ENCODE data around the gene PAFAH1B1.
"Not testable (repeated sequence)": the region's sequence is repeated elsewhere in the genome, so short reads cannot be mapped to it uniquely, and the experiment has no call there.

The PAFAH1B1 gene

GRCh38 chr17:2594722-2595599 is 1.5 kb downstream of the PAFAH1B1 start:
- DNase-seq (ENCODE audit: low spot score): no peak

GRCh38 chr17:2595716-2596115 is 2.3 kb downstream of the PAFAH1B1 start:
- no peak for DNase-seq (ENCODE audit: low spot score)

DNA sequence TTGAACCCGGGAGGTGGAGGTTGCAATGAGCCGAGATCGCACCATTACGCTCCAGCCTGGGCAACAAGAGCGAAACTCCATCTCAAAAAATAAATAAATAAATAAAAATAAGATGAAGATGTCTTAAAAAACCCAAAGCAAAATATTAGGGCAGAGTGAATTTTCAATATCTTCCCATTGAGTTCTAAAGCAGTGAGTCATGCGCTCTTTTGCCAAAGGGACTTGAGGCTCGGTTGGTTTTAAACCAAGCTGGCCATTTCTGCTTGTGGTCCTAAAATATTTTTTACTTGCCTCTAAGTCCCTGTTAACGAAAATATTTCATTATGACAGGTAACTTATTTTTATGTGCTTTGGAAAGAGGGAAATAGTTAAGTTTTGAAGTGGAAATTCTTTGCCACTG is 4.7 kb downstream of the PAFAH1B1 start:
- no peak for DNase-seq (ENCODE audit: low spot score)

DNA sequence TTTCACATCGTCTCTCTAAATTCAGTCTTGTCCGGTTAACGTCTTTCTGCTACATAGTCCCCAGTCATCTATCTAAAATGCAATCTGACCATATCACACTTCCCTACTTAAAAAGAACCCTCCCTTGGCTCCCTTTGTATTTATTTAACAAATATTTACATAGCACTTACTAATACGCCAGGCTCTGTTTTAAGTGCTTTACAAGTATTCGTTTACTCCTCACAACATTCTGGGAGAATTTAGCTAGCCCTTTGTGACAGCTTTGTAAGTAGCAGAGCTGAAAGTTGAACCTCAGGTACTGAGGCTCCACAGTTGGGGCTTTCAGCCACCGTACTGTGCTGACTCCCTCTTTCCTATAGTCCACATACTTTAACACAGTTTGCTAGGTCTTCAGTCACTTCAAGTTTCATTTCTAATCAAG is 9.2 kb downstream of the PAFAH1B1 start:
- no peak for DNase-seq (ENCODE audit: low spot score)

GRCh38 chr17:2608350-2608913 is 15.0 kb downstream of the PAFAH1B1 start:
- no peak for DNase-seq (ENCODE audit: low spot score)

DNA sequence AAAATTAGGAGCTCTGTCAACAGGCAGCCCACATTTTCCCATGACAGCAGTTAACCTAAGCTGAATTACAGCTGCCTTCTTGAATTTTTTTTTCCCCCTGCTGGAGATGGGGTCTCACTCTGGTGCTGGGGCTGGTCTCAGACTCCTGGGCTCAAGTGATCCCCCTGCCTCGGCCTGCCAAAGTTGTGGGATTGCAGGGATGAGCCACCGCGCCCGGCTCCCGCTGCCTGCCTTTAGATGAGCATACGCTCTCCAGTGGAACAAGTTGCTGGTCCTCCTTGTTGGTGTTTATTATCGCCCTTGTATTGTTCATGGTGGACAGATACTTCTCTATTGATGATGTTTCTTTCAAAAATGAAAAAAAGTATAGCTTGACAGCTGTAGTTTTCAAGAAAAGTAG is 15.6 kb downstream of the PAFAH1B1 start:
- no peak for DNase-seq (ENCODE audit: low spot score)

- no peak for DNase-seq (ENCODE audit: low spot score)
These were observed 17.0 kb downstream of the PAFAH1B1 start for GRCh38 chr17:2610195-2611175.

DNA sequence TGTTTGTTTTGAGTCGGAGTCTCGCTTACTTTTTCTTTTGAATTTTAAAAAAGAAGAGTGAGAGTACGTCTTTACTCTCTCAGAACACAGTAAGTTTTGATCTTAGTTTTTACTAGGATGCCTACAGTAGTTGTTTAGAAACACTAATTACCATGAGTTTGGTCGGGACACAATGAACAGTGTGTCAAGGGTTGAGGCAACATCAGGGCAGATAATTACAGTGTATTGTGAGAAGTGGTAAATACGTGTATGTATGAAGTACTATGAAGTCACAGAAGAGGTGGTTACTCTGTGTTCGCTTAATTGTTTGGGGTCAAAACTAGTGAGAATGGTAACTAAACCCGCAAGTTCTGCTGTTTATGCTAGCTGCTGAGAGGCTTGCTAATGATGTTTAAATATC is 18.2 kb downstream of the PAFAH1B1 start:
- DNase-seq (ENCODE audit: low spot score): no peak

GRCh38 chr17:2612630-2613029 is 19.2 kb downstream of the PAFAH1B1 start:
- DNase-seq (ENCODE audit: low spot score): no peak

DNA sequence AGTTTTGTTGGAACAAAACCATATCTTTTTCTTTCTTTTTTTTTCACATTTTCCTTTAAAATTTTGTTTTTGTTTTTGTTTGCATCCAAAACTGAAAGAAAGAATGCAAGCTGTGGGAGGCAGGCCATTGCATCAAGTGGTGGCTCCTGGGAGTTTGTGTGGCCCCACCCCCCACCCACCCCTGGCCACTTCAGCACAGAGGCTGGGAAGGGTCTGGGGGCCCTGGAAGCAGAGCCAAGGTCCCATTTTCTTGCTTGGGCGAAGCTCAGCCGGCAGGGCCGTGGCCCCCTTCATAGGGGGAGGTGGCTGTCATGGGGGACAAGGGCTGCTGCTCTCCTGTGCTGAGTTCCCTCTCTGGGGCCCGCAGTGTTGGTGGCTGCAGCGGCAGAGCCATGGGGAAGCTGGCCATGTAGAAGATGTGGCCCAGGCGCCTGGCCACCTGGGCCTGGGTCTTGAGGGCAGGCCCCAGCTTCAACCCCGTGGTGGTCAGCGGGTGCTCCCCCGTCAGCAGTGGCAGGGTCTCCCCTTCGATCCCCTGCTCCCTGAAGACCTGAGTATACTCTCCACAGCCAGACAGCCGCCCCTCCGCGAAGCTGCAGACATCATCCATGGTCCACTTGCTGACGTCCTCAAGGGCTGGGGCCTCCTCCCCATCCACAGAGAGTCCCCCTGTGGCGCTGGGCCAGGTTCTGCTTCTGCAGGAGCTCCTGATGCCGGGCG is 19.8 kb downstream of the PAFAH1B1 start:
- no peak for DNase-seq (ENCODE audit: low spot score)

DNA sequence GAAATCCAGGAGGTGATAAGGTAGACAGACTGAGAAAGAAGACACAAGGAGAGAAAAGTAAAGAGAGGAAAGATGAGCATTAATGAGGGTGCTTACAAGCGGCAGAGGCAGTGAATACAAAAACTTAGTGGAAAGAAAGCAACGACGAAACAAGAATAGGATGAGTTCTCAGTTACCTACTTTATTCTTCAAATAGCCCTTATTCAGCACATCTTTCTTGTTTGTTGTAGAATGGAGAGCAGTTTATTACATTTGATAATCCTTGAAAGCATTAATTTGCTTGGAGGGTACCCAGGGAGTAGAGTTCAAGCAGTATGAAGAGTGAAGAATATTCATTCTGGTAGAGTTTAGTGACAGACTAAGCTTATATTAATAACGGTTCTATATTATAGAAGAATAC is 22.4 kb downstream of the PAFAH1B1 start:
- DNase-seq (ENCODE audit: low spot score): no peak

GRCh38 chr17:2621241-2621640 is 27.8 kb downstream of the PAFAH1B1 start:
- DNase-seq (ENCODE audit: low spot score): no peak

DNA sequence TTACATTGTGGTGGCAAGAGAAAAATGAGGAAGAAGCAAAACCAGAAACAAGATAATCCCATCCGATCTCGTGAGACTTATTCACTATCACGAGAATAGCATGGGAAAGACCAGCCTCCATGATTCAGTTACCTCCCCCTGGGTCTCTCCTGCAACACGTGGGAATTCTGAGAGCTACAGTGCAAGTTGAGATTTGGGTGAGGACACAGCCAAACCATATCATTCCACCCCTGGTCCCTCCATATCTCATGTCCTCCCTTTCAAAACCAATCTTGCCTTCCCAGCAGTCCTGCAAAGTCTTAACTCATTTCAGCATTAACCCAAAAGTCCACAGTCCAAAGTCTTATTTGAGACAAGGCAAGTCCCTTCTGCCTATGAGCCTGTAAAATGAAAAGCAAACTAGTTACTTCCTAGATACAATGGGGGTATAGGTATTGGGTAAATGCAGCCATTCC is 28.5 kb downstream of the PAFAH1B1 start:
- DNase-seq (ENCODE audit: low spot score): not testable (repeated sequence)

GRCh38 chr17:2622721-2623301 is 29.4 kb downstream of the PAFAH1B1 start:
- not testable (repeated sequence) for DNase-seq (ENCODE audit: low spot score)

GRCh38 chr17:2624292-2624731 is 30.9 kb downstream of the PAFAH1B1 start:
- DNase-seq (ENCODE audit: low spot score): no peak

- not testable (repeated sequence) for DNase-seq (ENCODE audit: low spot score)
These were observed 33.3 kb downstream of the PAFAH1B1 start for GRCh38 chr17:2626626-2627219.

- not testable (repeated sequence) for DNase-seq (ENCODE audit: low spot score)
These were observed 35.5 kb downstream of the PAFAH1B1 start for GRCh38 chr17:2628922-2629321.

- no peak for DNase-seq (ENCODE audit: low spot score)
These were observed 37.8 kb downstream of the PAFAH1B1 start for GRCh38 chr17:2631211-2631610.

DNA sequence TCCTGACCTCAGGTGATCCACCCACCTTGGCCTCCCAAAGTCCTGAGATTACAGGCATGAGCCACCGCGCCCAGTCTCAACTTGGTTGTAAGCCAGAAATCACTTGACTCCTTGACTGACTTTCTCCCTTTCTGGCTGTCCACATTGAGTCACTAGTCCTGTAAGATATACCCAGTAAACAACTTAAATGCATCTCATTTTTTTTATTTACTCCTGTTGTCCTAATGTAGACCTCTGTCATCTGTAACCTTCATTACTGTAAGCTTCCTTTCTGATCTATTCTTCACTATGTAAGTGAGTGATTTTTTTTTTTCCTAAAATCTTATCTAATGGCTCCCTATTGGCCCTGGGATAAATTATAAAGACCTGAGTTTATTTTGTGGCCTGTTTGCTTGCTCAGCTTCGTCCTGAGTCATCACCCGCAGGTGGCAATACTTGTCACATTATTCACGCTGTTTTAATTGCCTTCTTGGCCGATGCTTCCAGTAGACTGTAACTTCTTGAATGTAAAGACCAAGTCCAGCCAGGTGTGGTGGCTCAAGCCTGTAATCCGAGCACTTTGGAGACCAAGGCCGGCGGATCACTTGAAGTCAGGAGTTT is 41.0 kb downstream of the PAFAH1B1 start:
- no peak for DNase-seq (ENCODE audit: low spot score)

GRCh38 chr17:2635241-2635640 is 41.8 kb downstream of the PAFAH1B1 start:
- DNase-seq (ENCODE audit: low spot score): no peak

Data from left forelimb (tissue), 1 donor.